Stimulated activated CD4-positive, alpha-beta T cell treated with anti-CD3 and anti-CD28 coated beads, Interleukin-12 subunit alpha, Interleukin-12 subunit beta, amount 100 ng/mL, for 4 hours (primary cell): ENCODE results near the gene SHB.
"Not testable (repeated sequence)": the region's sequence is repeated elsewhere in the genome, so short reads cannot be mapped to it uniquely, and the experiment has no call there.

Source experiments
- DNase-seq: peaks from one replicate; pipeline ENCODE4 v3.0.0-alpha.2; 2020

The SHB gene

GRCh38 chr9:38062106-38062497, 6.9 kb downstream of the SHB start:
- no peak for DNase-seq

GRCh38 chr9:38061326-38061977, 7.6 kb downstream of the SHB start:
- DNase-seq = no peak

- DNase-seq = no peak
Observed at GRCh38 chr9:38060681-38061080, 8.3 kb downstream of the SHB start.

GRCh38 chr9:38059233-38059936, 9.6 kb downstream of the SHB start:
- DNase-seq = no peak

GRCh38 chr9:38058452-38059232, 10.4 kb downstream of the SHB start:
- DNase-seq = no peak

- no peak for DNase-seq
Observed at GRCh38 chr9:38057416-38058195, 11.4 kb downstream of the SHB start.

GRCh38 chr9:38054653-38055052, 14.4 kb downstream of the SHB start:
- no peak for DNase-seq

GRCh38 chr9:38053697-38054461, 15.1 kb downstream of the SHB start:
- no peak for DNase-seq

- no peak for DNase-seq
Observed at GRCh38 chr9:38051780-38052546, 17.1 kb downstream of the SHB start.

GRCh38 chr9:38048316-38048969, 20.6 kb downstream of the SHB start:
- no peak for DNase-seq

- no peak for DNase-seq
Observed at GRCh38 chr9:38047301-38048251, 21.5 kb downstream of the SHB start.

GRCh38 chr9:38046661-38047300, 22.2 kb downstream of the SHB start:
- DNase-seq = no peak

- DNase-seq = not testable (repeated sequence)
Observed at GRCh38 chr9:38045939-38046338, 23.1 kb downstream of the SHB start.

GRCh38 chr9:38044706-38045105, 24.3 kb downstream of the SHB start:
- DNase-seq = no peak

- no peak for DNase-seq
Observed at GRCh38 chr9:38043931-38044623, 24.9 kb downstream of the SHB start.

GRCh38 chr9:38042626-38043357, 26.2 kb downstream of the SHB start:
- no peak for DNase-seq

GRCh38 chr9:38041564-38042243, 27.3 kb downstream of the SHB start:
- no peak for DNase-seq
